ENCODE data around the gene SLC22A16.

The SLC22A16 gene

GRCh38 chr6:110421749-110422443 is 54.5 kb downstream of the SLC22A16 start:
- no peak overlapping the region for H3K4me3 ChIP-seq (ENCODE audit: low read depth, low read length)
- no peak for TF ChIP-seq CTCF (IDR thresholded peaks at IDR 0.05; ENCODE audit: insufficient read depth, low read depth, low read length, missing control alignments)
- DNase-seq (ENCODE audit: low read depth) = peak; percentile 10

DNA sequence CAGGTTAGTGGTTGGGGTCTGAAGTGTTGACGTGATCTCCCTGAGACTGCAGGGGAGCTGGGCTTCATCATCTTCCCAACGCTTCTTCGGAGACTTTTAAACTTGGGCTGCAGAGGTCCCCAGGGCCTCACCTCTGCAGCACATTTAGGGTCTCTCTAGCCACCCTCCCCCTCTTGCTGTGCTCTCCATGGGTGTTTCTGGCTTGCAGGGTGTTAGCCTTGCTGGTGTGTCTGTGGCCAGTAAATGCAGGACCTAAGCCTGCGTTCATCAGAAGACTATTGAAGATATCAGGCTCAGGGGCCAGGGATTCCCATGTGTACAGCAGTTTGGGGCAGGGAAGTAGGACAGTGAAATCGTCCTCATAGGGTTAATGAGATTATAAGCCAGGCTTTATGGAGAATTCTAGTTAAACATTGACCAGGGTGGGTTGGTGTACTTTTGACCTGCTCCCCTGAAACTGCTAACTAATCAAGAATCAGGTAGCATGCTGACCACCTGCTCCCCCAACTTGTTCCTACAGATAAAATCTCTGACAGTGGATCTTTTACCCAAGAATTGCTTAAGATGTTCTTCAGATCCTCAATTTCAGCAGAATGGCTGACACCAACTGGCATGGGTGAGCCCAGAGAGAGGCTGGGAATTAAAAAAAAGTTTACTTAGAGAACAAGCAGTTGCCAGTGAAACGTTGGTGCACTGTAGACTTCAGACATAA is 57.2 kb downstream of the SLC22A16 start:
- no peak for DNase-seq (ENCODE audit: low read depth)
- TF ChIP-seq CTCF (IDR thresholded peaks at IDR 0.05; ENCODE audit: insufficient read depth, low read depth, low read length, missing control alignments) = no peak
- no peak overlapping the region for H3K4me3 ChIP-seq (ENCODE audit: low read depth, low read length)

DNA sequence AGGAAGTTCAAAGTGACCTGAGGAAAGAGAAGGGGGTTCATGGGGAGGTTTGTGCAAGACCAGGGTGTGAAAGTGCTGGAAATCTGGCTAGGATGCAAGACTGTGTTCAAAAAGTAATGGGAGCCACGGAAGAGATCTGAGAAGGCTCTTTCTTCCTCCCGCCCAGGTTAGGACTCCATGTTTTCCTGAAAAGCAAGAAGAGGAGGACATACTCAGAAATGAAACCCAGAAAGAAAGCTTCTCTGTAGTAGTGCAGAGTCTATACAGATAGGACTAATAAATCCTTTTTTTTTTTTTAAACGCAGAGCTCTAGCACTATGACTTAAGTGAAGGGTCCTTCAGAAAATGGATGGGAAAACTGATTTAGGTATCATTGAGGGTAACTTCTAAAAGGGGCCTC is 57.8 kb downstream of the SLC22A16 start:
- no peak for TF ChIP-seq CTCF (IDR thresholded peaks at IDR 0.05; ENCODE audit: insufficient read depth, low read depth, low read length, missing control alignments)
- DNase-seq (ENCODE audit: low read depth) = no peak
- H3K4me3 ChIP-seq (ENCODE audit: low read depth, low read length) = no peak overlapping the region

GRCh38 chr6:110415086-110415916 is 61.1 kb downstream of the SLC22A16 start, which contains the start of gene DDO:
DDO (minus strand) TSS chr6:110415575; CDS start chr6:110413462, 2,113 bp downstream.
- TF ChIP-seq CTCF (IDR thresholded peaks at IDR 0.05; ENCODE audit: insufficient read depth, low read depth, low read length, missing control alignments) = no peak
- no peak within 1 kb of the TSS for H3K4me3 ChIP-seq (ENCODE audit: low read depth, low read length)
- DNase-seq (ENCODE audit: low read depth) = peak; percentile 21

DNA sequence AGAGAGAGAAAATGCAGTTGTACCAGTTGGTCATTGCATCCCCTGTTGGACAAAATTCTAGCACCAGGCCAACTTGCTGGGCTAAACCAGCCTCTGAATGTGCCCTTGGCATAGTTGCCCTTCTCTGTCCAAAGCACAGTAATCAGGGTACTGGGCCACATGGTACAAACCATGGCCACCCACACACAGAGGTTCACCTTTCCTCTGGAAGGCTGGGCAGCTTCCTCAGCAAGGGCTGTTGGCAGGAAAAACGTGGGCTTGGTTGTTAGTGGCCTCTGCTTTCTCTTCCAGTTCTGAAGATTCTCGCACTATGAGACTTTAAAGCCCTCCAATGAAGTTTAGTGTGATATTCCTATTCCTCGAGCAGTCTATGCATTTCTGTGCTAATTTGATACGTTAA is 61.7 kb downstream of the SLC22A16 start:
- no peak for TF ChIP-seq CTCF (IDR thresholded peaks at IDR 0.05; ENCODE audit: insufficient read depth, low read depth, low read length, missing control alignments)
- H3K4me3 ChIP-seq (ENCODE audit: low read depth, low read length) = no peak overlapping the region
- no peak for DNase-seq (ENCODE audit: low read depth)

GRCh38 chr6:110412360-110412759 is 64.1 kb downstream of the SLC22A16 start:
- no peak overlapping the region for H3K4me3 ChIP-seq (ENCODE audit: low read depth, low read length)
- TF ChIP-seq CTCF (IDR thresholded peaks at IDR 0.05; ENCODE audit: insufficient read depth, low read depth, low read length, missing control alignments) = no peak
- DNase-seq (ENCODE audit: low read depth) = no peak
